GM12874 (cell line): ENCODE results near the gene PIM2.

ENCODE experiments used
- CTCF ChIP-seq: IDR thresholded peaks from 2 replicates; pipeline ENCODE4 v1.5.1; 2011; ENCODE audit warnings: low read depth, mild to moderate bottlenecking, control low read depth, low read length, moderate library complexity; ENCODE audit not compliant: insufficient read depth

Gene PIM2

GRCh38 chrX:48902776-48903175 is 16.0 kb downstream of the PIM2 start:
- no peak for TF ChIP-seq CTCF

DNA sequence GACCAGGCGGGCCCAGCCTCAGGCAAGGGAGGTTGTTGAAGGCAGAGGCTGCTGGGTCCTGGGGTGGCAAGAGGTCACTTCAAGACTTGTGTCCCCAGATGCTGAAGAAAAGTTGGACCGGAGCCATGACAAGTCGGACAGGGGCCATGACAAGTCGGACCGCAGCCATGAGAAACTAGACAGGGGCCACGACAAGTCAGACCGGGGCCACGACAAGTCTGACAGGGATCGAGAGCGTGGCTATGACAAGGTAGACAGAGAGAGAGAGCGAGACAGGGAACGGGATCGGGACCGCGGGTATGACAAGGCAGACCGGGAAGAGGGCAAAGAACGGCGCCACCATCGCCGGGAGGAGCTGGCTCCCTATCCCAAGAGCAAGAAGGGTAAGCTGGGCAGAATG is 16.7 kb downstream of the PIM2 start:
- TF ChIP-seq CTCF: no peak

- no peak for TF ChIP-seq CTCF
Observed at GRCh38 chrX:48901069-48901468, 17.8 kb downstream of the PIM2 start.

GRCh38 chrX:48899078-48899410 is 19.8 kb downstream of the PIM2 start:
- TF ChIP-seq CTCF: no peak

- no peak for TF ChIP-seq CTCF
Observed at GRCh38 chrX:48897625-48898306, 21.1 kb downstream of the PIM2 start, which contains the start of the genes PQBP1 and TIMM17B. PQBP1 (plus strand) TSS chrX:48897930; CDS start chrX:48898510, 580 bp downstream. TIMM17B (minus strand) TSS chrX:48897768; CDS start chrX:48897749, 19 bp downstream.

- TF ChIP-seq CTCF: no peak
Observed at GRCh38 chrX:48897157-48897624, 21.6 kb downstream of the PIM2 start.

- TF ChIP-seq CTCF: no peak
Observed at GRCh38 chrX:48896611-48897011, 22.2 kb downstream of the PIM2 start.
